B cell (primary cell): ENCODE measurements around the gene TSSC4. TPM values are rescaled to one million over a fixed set of nuclear protein-coding genes. Genes with fewer than 3 reads are reported as not detected.

ENCODE experiments used
- ATAC-seq: fragments of 200-7000 bp; cut with Tn5 transposase; one replicate; pipeline ENCODE4 v1.10.0; 2021; ENCODE audit warnings: low read depth, mild to moderate bottlenecking, moderate number of reproducible peaks, moderate library complexity
- CTCF ChIA-PET: fragments of 350-600 bp; sonication (Branson Sonifier 250); formaldehyde crosslinking; loops from one replicate; lab custom pipeline; 2021; ENCODE audit warnings: antibody characterized with exemption, inconsistent platforms; lab: Charles Lee
- POLR2A ChIA-PET: fragments of 350-600 bp; sonication (Branson Sonifier 250); formaldehyde crosslinking; loops from one replicate; lab custom pipeline; 2021; ENCODE audit warnings: antibody characterized with exemption; lab: Charles Lee
- DNase-seq: peaks from one replicate; pipeline ENCODE4 v3.0.0; 2013
- H2AFZ ChIP-seq: 2 replicates; pipeline ENCODE4 v1.6.1; 2012; ENCODE audit warnings: mild to moderate bottlenecking, low read depth, low read length; ENCODE audit not compliant: insufficient read depth, poor library complexity, severe bottlenecking
- H3K27ac ChIP-seq, 2 donors: 1 replicate in 1 of 2; 2 replicates in 1 of 2; pipeline ENCODE4 v1.5.1; 2012 to 2013; ENCODE audit warnings: low read length in 2 of 2, mild to moderate bottlenecking in 2 of 2, moderate library complexity in 1 of 2
- H3K27me3 ChIP-seq, 4 experiments: fragments of 200-600 bp in 1 of 4; sonication (generic) in 1 of 4; replicated peaks in 1 of 4; 1 replicate in 2 of 4; 2 replicates in 2 of 4; pipeline versions ENCODE4 v1.6.1 to v1.7.0; 2013 to 2016; ENCODE audit warnings: low read length in 3 of 4, mild to moderate bottlenecking in 2 of 4, mixed read lengths in 1 of 4, moderate library complexity in 1 of 4; ENCODE audit not compliant: insufficient read depth in 4 of 4, control insufficient read depth in 3 of 4; ENCODE audit errors: control extremely low read depth in 1 of 4
- H3K36me3 ChIP-seq, 2 experiments: replicated peaks in 1 of 2; 1 replicate in 1 of 2; 2 replicates in 1 of 2; pipeline versions ENCODE4 v1.6.1 to v1.7.1; 2013; ENCODE audit warnings: low read length in 1 of 2; ENCODE audit not compliant: insufficient read depth in 2 of 2, control insufficient read depth in 1 of 2; ENCODE audit errors: control extremely low read depth in 1 of 2, extremely low read depth in 1 of 2
- H3K4me1 ChIP-seq, 2 donors: fragments of 200-600 bp in 1 of 2; sonication (generic) in 1 of 2; 1 replicate in 1 of 2; 2 replicates in 1 of 2; pipeline versions ENCODE4 v1.5.1 to v1.6.1; 2013 to 2017; ENCODE audit warnings: low read length in 2 of 2; ENCODE audit not compliant: control insufficient read depth in 2 of 2, insufficient read depth in 2 of 2
- H3K4me2 ChIP-seq: replicated peaks from 2 replicates; pipeline ENCODE3; 2012; ENCODE audit warnings: mild to moderate bottlenecking, low read depth, low read length; ENCODE audit not compliant: poor library complexity, severe bottlenecking
- H3K4me3 ChIP-seq, 5 experiments: fragments of 200-600 bp in 1 of 5; sonication (generic) in 1 of 5; 1 replicate in 3 of 5; 2 replicates in 2 of 5; pipeline versions ENCODE4 v1.5.1 to v1.7.0; 2011 to 2016; ENCODE audit warnings: low read length in 4 of 5, mild to moderate bottlenecking in 4 of 5, low read depth in 2 of 5, control low read depth in 1 of 5, moderate library complexity in 1 of 5; ENCODE audit not compliant: insufficient read depth in 1 of 5; ENCODE audit errors: control extremely low read depth in 1 of 5, extremely low read depth in 1 of 5
- H3K79me2 ChIP-seq: fragments of 200-600 bp; sonication (generic); one replicate; pipeline ENCODE4 v1.6.0; 2016; ENCODE audit warnings: low read length; ENCODE audit not compliant: control insufficient read depth, insufficient read depth
- H3K9ac ChIP-seq: fragments of 200-600 bp; sonication (generic); 2 replicates; pipeline ENCODE4 v1.6.1; 2017; ENCODE audit warnings: mild to moderate bottlenecking, low read length, moderate library complexity
- H3K9me3 ChIP-seq, 3 donors: one replicate each; pipeline versions ENCODE4 v1.6.1 to v1.7.1; 2013; ENCODE audit warnings: low read length in 2 of 3; ENCODE audit not compliant: control insufficient read depth in 2 of 3, insufficient read depth in 1 of 3; ENCODE audit errors: control extremely low read depth in 1 of 3
- H4K20me1 ChIP-seq: 2 replicates; pipeline ENCODE4 v1.6.0; 2012; ENCODE audit warnings: mild to moderate bottlenecking, low read length; ENCODE audit not compliant: insufficient read depth, control insufficient read depth, poor library complexity, severe bottlenecking
- H3K27ac Mint-ChIP-seq: one replicate; pipeline ENCODE4 v1.8.0; 2021; ENCODE audit warnings: mixed read lengths
- H3K27me3 Mint-ChIP-seq: one replicate; pipeline ENCODE4 v1.8.0; 2021; ENCODE audit warnings: mixed read lengths
- H3K4me1 Mint-ChIP-seq: one replicate; pipeline ENCODE4 v1.8.0; 2021; ENCODE audit warnings: mixed read lengths
- H3K4me3 Mint-ChIP-seq: one replicate; pipeline ENCODE4 v1.8.0; 2021; ENCODE audit warnings: mixed read lengths
- H3K9me3 Mint-ChIP-seq: one replicate; pipeline ENCODE4 v1.8.0; 2022; ENCODE audit warnings: mixed read lengths; ENCODE audit not compliant: insufficient read depth
- EZH2 ChIP-seq: IDR thresholded peaks from 2 replicates; pipeline ENCODE4 v1.6.1; 2012; ENCODE audit warnings: borderline replicate concordance, low read depth, mild to moderate bottlenecking, moderate library complexity, low read length; ENCODE audit not compliant: insufficient read depth, poor library complexity, severe bottlenecking
- WGBS: methylation state at CpG from one replicate; pipeline ENCODE4 v1.1.5; 2013; ENCODE audit warnings: missing lambda C conversion rate; ENCODE audit not compliant: insufficient coverage; 5-methylcytosine and 5-hydroxymethylcytosine counted together
- intact Hi-C: fragments of 100-400 bp; cut with micrococcal nuclease; formaldehyde crosslinking; loops from one replicate; pipeline ENCODE4 v1.10.0; 2022
- polyA plus RNA-seq: library from polyadenylated mRNA; depleted of rRNA; stranded (reverse); fragments of >200 nt; gene quantifications from 2 replicates; pipeline ENCODE4 v1.2.3, GENCODE V29; 2012
- total RNA-seq, 2 donors: library from RNA; stranded (reverse); fragments of 120-200 nt in 1 of 2; gene quantifications; 1 replicate in 1 of 2; 2 replicates in 1 of 2; pipeline versions ENCODE4 v1.2.3 to v1.2.4, GENCODE V29; 2013 to 2022
- TF ChIP-seq, protein P1 (sequence below): fragments of 200-600 bp; IDR thresholded peaks from one replicate; pipeline ENCODE4 v1.8.0; 2022; ENCODE audit warnings: antibody characterized with exemption, mild to moderate bottlenecking

The TSSC4 gene
- total and polyA plus RNA-seq, 2 donors (not counting 1 experiment from before 2014, with no cell fraction given) = 49.4 to 57.5 TPM

DNA sequence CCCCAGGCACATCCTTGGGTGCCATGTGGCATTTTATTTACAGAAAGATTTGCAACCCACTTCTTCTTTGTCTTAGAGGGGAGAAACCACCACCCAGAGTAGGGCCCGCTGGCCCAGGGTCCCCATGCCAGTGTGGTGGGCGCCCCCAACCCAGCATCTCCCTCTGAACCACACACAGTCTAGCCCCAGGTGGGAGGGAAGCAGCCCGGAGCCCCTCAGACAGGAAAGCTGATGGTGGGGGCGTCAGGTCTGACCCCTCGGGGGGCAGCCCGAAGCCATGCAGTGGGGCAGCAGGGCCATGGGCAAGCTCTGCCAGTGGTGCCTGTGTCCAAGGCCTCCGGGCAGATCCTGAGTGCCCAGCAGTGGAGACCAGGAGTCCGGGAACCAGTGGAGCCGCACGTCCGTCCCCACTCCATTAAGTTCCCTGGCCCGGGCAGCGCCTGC is 32.1 kb downstream of the TSSC4 start:
- no peaks in the 10 kb centered on the region for H3K36me3 ChIP-seq
- intact Hi-C loops = no loop called here
- no peak overlapping the region for H3K27ac ChIP-seq
- WGBS = 87% methylated on average over 12 of the region's 13 CpGs
- ChIA-PET CTCF (interaction anchor here (1.0 to 1.3 kb wide), 2 partner anchors 97 to 455 kb away, joined by 3 to 4 read pairs; no protein-coding TSS in a partner anchor), POLR2A (no interaction called here)
- Mint-ChIP-seq H3K4me3 (no peak overlapping the region), H3K27ac (no peak overlapping the region), H3K27me3 (peaks cover 3% of the 10 kb centered on the region), H3K9me3 (no peaks in the 10 kb centered on the region), H3K4me1 (no peaks in the 10 kb centered on the region)
- DNase-seq (no peak), ATAC-seq (no peak)
- H2AFZ ChIP-seq = no peak overlapping the region
- no peaks in the 10 kb centered on the region for H3K79me2 ChIP-seq
- H3K9me3 ChIP-seq = peaks cover 0 to 13% (median 0%) of the 10 kb centered on the region in 3 donors
- no peak overlapping the region for H3K4me3 ChIP-seq
- H3K4me2 ChIP-seq = no peak overlapping the region
- no peak overlapping the region for H3K9ac ChIP-seq
- TF ChIP-seq, protein P1, sequence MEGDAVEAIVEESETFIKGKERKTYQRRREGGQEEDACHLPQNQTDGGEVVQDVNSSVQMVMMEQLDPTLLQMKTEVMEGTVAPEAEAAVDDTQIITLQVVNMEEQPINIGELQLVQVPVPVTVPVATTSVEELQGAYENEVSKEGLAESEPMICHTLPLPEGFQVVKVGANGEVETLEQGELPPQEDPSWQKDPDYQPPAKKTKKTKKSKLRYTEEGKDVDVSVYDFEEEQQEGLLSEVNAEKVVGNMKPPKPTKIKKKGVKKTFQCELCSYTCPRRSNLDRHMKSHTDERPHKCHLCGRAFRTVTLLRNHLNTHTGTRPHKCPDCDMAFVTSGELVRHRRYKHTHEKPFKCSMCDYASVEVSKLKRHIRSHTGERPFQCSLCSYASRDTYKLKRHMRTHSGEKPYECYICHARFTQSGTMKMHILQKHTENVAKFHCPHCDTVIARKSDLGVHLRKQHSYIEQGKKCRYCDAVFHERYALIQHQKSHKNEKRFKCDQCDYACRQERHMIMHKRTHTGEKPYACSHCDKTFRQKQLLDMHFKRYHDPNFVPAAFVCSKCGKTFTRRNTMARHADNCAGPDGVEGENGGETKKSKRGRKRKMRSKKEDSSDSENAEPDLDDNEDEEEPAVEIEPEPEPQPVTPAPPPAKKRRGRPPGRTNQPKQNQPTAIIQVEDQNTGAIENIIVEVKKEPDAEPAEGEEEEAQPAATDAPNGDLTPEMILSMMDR = no peak
- no peak for TF ChIP-seq EZH2
- no peaks in the 10 kb centered on the region for H3K4me1 ChIP-seq
- no peaks in the 10 kb centered on the region for H4K20me1 ChIP-seq
- H3K27me3 ChIP-seq = peaks cover 0 to 10% (median 1%) of the 10 kb centered on the region in 4 experiments

GRCh38 chr11:2433106-2433925 is 32.8 kb downstream of the TSSC4 start:
- Mint-ChIP-seq H3K27me3 (peaks cover 3% of the 10 kb centered on the region), H3K27ac (no peak overlapping the region)
- CTCF ChIA-PET = interaction anchor here (1.0 to 1.3 kb wide), 2 partner anchors 96 to 454 kb away, joined by 3 to 4 read pairs; no protein-coding TSS in a partner anchor

More at GRCh38 chr11:2433106-2433925, 32.8 kb downstream of the TSSC4 start:
- no peak overlapping the region for H3K9ac ChIP-seq
- DNase-seq (no peak), ATAC-seq (no peak)
- intact Hi-C loops = no loop called here
- H3K9me3 Mint-ChIP-seq = no peaks in the 10 kb centered on the region
- peaks cover 0 to 10% (median 1%) of the 10 kb centered on the region in 4 experiments for H3K27me3 ChIP-seq
- no peaks in the 10 kb centered on the region for H3K36me3 ChIP-seq
- no peaks in the 10 kb centered on the region for H4K20me1 ChIP-seq
- H3K4me3 ChIP-seq = no peak overlapping the region
- 95% methylated on average over 21 of the region's 22 CpGs for WGBS
- no peak overlapping the region for H2AFZ ChIP-seq
- H3K4me3 Mint-ChIP-seq = no peak overlapping the region
- POLR2A ChIA-PET = no interaction called here
- no peaks in the 10 kb centered on the region for H3K4me1 Mint-ChIP-seq
- no peak overlapping the region for H3K4me2 ChIP-seq
- H3K27ac ChIP-seq = no peak overlapping the region
- peaks cover 0 to 14% (median 0%) of the 10 kb centered on the region in 3 donors for H3K9me3 ChIP-seq
- no peaks in the 10 kb centered on the region for H3K79me2 ChIP-seq
- TF ChIP-seq EZH2 = no peak
- TF ChIP-seq, protein P1 = no peak
- H3K4me1 ChIP-seq = no peaks in the 10 kb centered on the region
